GM12864 (cell line): ENCODE data around the gene IFT52.

Experiments used
- DNase-seq: peaks from one replicate; pipeline ENCODE4 v3.0.0-alpha.2; 2011; ENCODE audit warnings: low read depth
- H3K4me3 ChIP-seq: 2 replicates; pipeline ENCODE4 v1.5.1; 2011; ENCODE audit warnings: mild to moderate bottlenecking, low read depth, low read length, control low read depth
- TF ChIP-seq, protein P1 (sequence below): IDR thresholded peaks from 2 replicates; pipeline ENCODE4 v1.5.1; 2011; ENCODE audit warnings: low read depth, mild to moderate bottlenecking, moderate library complexity, low read length, control low read depth, inconsistent platforms; ENCODE audit errors: missing control alignments

The IFT52 gene

DNA sequence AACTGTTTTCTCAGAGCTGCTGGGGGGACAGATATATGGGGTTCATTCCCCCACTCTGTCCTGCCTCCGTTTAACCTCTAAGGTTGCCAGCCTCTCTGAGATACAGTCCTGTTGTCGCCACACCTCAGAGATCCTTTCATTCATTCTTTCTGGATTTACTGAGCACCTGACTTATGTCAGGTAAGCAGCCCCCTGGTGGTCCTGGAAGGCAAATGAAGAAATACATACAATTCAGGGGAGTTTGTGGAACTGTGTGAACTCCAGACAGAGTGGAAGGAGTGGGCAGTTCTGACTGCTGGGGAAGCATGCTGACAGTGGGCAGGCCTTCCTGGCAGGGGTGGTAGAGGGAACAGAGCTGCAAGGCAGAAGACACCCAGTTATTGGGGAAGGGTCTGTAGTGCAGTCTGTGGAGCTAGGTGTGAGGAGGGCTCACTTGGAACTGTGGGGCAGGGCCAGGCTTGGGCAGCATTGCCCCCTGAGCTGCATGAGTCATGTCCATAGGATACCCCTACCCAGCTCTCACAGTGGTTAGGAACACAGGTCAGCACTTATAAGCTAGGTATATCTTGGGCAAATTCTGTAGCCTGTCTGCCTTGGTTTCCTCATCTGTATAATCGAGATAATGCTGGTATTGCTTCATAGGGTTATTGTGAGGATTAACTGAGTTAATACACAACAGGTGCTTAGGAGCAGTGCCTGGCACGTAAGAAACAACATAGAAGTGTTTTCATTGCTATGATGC lies 44.7 kb upstream of the IFT52 start:
- H3K4me3 ChIP-seq, result no peak overlapping the region
- no peak for DNase-seq
- TF ChIP-seq, protein P1, sequence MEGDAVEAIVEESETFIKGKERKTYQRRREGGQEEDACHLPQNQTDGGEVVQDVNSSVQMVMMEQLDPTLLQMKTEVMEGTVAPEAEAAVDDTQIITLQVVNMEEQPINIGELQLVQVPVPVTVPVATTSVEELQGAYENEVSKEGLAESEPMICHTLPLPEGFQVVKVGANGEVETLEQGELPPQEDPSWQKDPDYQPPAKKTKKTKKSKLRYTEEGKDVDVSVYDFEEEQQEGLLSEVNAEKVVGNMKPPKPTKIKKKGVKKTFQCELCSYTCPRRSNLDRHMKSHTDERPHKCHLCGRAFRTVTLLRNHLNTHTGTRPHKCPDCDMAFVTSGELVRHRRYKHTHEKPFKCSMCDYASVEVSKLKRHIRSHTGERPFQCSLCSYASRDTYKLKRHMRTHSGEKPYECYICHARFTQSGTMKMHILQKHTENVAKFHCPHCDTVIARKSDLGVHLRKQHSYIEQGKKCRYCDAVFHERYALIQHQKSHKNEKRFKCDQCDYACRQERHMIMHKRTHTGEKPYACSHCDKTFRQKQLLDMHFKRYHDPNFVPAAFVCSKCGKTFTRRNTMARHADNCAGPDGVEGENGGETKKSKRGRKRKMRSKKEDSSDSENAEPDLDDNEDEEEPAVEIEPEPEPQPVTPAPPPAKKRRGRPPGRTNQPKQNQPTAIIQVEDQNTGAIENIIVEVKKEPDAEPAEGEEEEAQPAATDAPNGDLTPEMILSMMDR, result no peak

DNA sequence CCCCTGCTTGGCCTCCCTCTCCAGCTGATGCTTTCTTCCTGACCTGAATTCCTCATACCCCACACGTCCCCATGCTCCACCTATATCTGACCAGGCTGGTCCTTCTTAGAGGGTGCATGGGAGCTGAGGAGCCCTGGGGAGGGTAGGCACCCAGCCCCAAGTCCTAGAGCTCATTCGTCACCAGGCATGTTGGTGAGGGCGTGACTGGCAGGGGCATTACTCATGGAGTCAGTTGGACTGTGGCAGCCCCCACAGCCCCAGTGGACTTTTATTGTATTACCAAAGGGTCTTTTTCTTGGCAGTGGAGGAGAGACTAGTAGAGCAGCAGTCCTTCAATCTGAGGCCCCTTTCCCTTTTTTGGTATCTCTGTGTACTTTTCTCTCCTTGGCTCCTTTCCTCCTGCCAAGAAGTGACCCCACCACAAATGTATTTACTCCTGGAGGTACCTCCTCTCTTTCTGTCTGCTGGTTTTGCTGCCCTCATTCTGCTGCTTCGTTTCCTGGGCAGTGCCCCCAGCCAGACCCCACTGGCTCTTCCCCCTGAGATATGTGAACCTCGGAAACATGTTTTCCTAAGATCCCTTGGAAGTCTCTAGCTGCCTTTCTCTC lies 42.4 kb upstream of the IFT52 start:
- no peak for DNase-seq
- TF ChIP-seq, protein P1, result no peak

GRCh38 chr20:43549416-43550065 lies 41.2 kb upstream of the IFT52 start:
- H3K4me3 ChIP-seq, result no peak overlapping the region
- TF ChIP-seq, protein P1, result no peak
- DNase-seq, result no peak

More for the DNA sequence above, 42.4 kb upstream of the IFT52 start:
- no peak overlapping the region for H3K4me3 ChIP-seq

GRCh38 chr20:43550456-43550855 lies 40.3 kb upstream of the IFT52 start:
- H3K4me3 ChIP-seq, result no peak overlapping the region
- DNase-seq, result no peak
- TF ChIP-seq, protein P1, result no peak

- DNase-seq, result no peak
- H3K4me3 ChIP-seq, result no peak overlapping the region
- TF ChIP-seq, protein P1, result no peak
These were observed 36.4 kb upstream of the IFT52 start for GRCh38 chr20:43554369-43554768.

- H3K4me3 ChIP-seq, result no peak within 1 kb of the TSS
- DNase-seq, result no peak
- TF ChIP-seq, protein P1, result no peak
These were observed 32.2 kb upstream of the IFT52 start, which contains the start of gene SGK2 for GRCh38 chr20:43558412-43559146. SGK2 (plus strand) TSS chr20:43559027; CDS start chr20:43566496, 7,469 bp downstream.
